Measurements from ENCODE around the gene KIAA0513. TPM values are rescaled to one million over a fixed set of nuclear protein-coding genes. Genes with fewer than 3 reads are reported as not detected.

Gene KIAA0513
- total and polyA plus RNA-seq, 2 of the 13 experiments (the other 11 are each of a cell fraction or from before 2014, with no cell fraction given): 1.8 TPM

- no peak for TF ChIP-seq ZNF570 (CRISPR knock-in tag; IDR thresholded peaks at IDR 0.05; ENCODE audit: borderline replicate concordance)
- TF ChIP-seq, protein P1, sequence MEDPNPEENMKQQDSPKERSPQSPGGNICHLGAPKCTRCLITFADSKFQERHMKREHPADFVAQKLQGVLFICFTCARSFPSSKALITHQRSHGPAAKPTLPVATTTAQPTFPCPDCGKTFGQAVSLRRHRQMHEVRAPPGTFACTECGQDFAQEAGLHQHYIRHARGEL (CRISPR knock-in tag; IDR thresholded peaks at IDR 0.05): no peak
Observed at GRCh38 chr16:85101956-85102630, 74.5 kb downstream of the KIAA0513 start (continued).

- H3K9ac ChIP-seq (ENCODE audit: insufficient read depth, low read depth, low read length): no peak overlapping the region
- H3K4me1 ChIP-seq (ENCODE audit: insufficient read depth, low read length): no peaks in the 10 kb centered on the region
- H3K27ac ChIP-seq (ENCODE audit: extremely low read length, insufficient read depth, low read length): no peak overlapping the region
- in situ Hi-C loops (cut with HindIII; ENCODE audit: extremely low pct_ligation_motif_present, low pct_unique_long_range_greater_than_20kb): no loop called here
- intact Hi-C loops (cut with micrococcal nuclease; ENCODE audit: unreplicated experiment): no loop called here
- 36% methylated on average over 23 of the region's 23 CpGs for WGBS (ENCODE audit: low lambda C conversion rate)
- no peaks in the 10 kb centered on the region for H3K36me3 ChIP-seq (replicated peaks in 1 of 2; ENCODE audit: control insufficient read depth in 1 of 2, insufficient read depth in 2 of 2, low read length in 2 of 2)
- TF ChIP-seq CREB1 (IDR thresholded peaks at IDR 0.05) (0 out of 2 replicates have a peak, but pooled peaks have one; percentile 5), CREB1 (CRISPR knock-in tag; IDR thresholded peaks at IDR 0.05) (no peak), HOXA9 (CRISPR knock-in tag; IDR thresholded peaks at IDR 0.05; ENCODE audit: borderline replicate concordance) (peak; percentile 45; the same call in 1 of the 2 replicates), ETV5 (CRISPR knock-in tag; IDR thresholded peaks at IDR 0.05; ENCODE audit: borderline replicate concordance) (no peak)
- BruUV-seq (replicated peaks): no TSS peak
- H3K79me2 ChIP-seq (ENCODE audit: insufficient read depth, low read length): no peaks in the 10 kb centered on the region
- no peak for FAIRE-seq
- no peak overlapping the region for H2AFZ ChIP-seq (ENCODE audit: low read length)
- no peak overlapping the region for H3K4me2 ChIP-seq (ENCODE audit: low read depth, low read length)
- no peak overlapping the region for H3K4me3 ChIP-seq (replicated peaks in 1 of 3; ENCODE audit: insufficient read depth in 1 of 3, low read depth in 2 of 3, low read length in 3 of 3)
- no peaks in the 10 kb centered on the region for H4K20me1 ChIP-seq (ENCODE audit: insufficient read depth, low read length)
- no peaks in the 10 kb centered on the region for H3K9me3 ChIP-seq (ENCODE audit: low read length)
- DNase-seq (ENCODE audit: low spot score): no peak
- POLR2A ChIA-PET: no interaction called here
- ATAC-seq: no peak
- H3K27me3 ChIP-seq (ENCODE audit: control insufficient read depth in 1 of 2, insufficient read depth in 2 of 2, low read length in 2 of 2): peaks cover 7 to 70% of the 10 kb centered on the region in 2 experiments
- CTCF ChIA-PET (ENCODE audit: low intra/inter-chr PET ratio, low total read pairs): no interaction called here
Observed at GRCh38 chr16:85103114-85104079, 75.8 kb downstream of the KIAA0513 start.

Data from HepG2 (cell line).